NCI-H774 (cell line): ENCODE results near the gene GPATCH1.
A peak's percentile ranks its signal among the peaks of the same experiment; 100 is the strongest.
"Not testable (repeated sequence)": the region's sequence is repeated elsewhere in the genome, so short reads cannot be mapped to it uniquely, and the experiment has no call there.

Experiments used
- DNase-seq: peaks from one replicate; lab custom pipeline; 2025; lab: John Stamatoyannopoulos, UW

GPATCH1 gene

GRCh38 chr19:33114312-33114711 lies 33.3 kb downstream of the GPATCH1 start:
- DNase-seq, result no peak

GRCh38 chr19:33117501-33117900 lies 36.5 kb downstream of the GPATCH1 start:
- DNase-seq, result no peak

GRCh38 chr19:33118643-33119042 lies 37.7 kb downstream of the GPATCH1 start:
- no peak for DNase-seq

- DNase-seq, result no peak
Observed at GRCh38 chr19:33124207-33125098, 43.5 kb downstream of the GPATCH1 start.

GRCh38 chr19:33125929-33126388 lies 45.0 kb downstream of the GPATCH1 start:
- DNase-seq, result peak; percentile 42

- not testable (repeated sequence) for DNase-seq
Observed at GRCh38 chr19:33126712-33127111, 45.7 kb downstream of the GPATCH1 start.

- no peak for DNase-seq
Observed at GRCh38 chr19:33129901-33130300, 48.9 kb downstream of the GPATCH1 start.

- no peak for DNase-seq
Observed at GRCh38 chr19:33130433-33130832, 49.5 kb downstream of the GPATCH1 start.

GRCh38 chr19:33132021-33132420 lies 51.0 kb downstream of the GPATCH1 start, which contains the start of gene WDR88:
Gene WDR88, plus strand, starts transcription at chr19:33132114. Its CDS starts 56 bp downstream, at chr19:33132170.
- DNase-seq, result no peak

- no peak for DNase-seq
Observed at GRCh38 chr19:33132425-33132824, 51.4 kb downstream of the GPATCH1 start.

- DNase-seq, result no peak
Observed at GRCh38 chr19:33133438-33134031, 52.6 kb downstream of the GPATCH1 start.

- no peak for DNase-seq
Observed at GRCh38 chr19:33134571-33135041, 53.6 kb downstream of the GPATCH1 start.

- no peak for DNase-seq
Observed at GRCh38 chr19:33139165-33139564, 58.2 kb downstream of the GPATCH1 start.

GRCh38 chr19:33143897-33144405 lies 63.0 kb downstream of the GPATCH1 start:
- peak; percentile 48 for DNase-seq

- no peak for DNase-seq
Observed at GRCh38 chr19:33146209-33146608, 65.2 kb downstream of the GPATCH1 start.

GRCh38 chr19:33147538-33147937 lies 66.6 kb downstream of the GPATCH1 start:
- DNase-seq, result no peak

- no peak for DNase-seq
Observed at GRCh38 chr19:33150852-33151518, 70.0 kb downstream of the GPATCH1 start.

GRCh38 chr19:33152176-33152575 lies 71.2 kb downstream of the GPATCH1 start:
- no peak for DNase-seq

- not testable (repeated sequence) for DNase-seq
Observed at GRCh38 chr19:33152625-33153024, 71.6 kb downstream of the GPATCH1 start.

- DNase-seq, result not testable (repeated sequence)
Observed at GRCh38 chr19:33154313-33154712, 73.3 kb downstream of the GPATCH1 start.

- no peak for DNase-seq
Observed at GRCh38 chr19:33156334-33156733, 75.4 kb downstream of the GPATCH1 start.

- no peak for DNase-seq
Observed at GRCh38 chr19:33157906-33158305, 76.9 kb downstream of the GPATCH1 start.
